ENCODE measurements around the gene STAG1. TPM values are rescaled to one million over a fixed set of nuclear protein-coding genes. Genes with fewer than 3 reads are reported as not detected.

The STAG1 gene
- total and polyA plus RNA-seq, 2 experiments from 2014 or later, result 12.4 to 41.1 TPM

- Histone ChIP-seq H3K4me3 (no peak overlapping the region), H3K27me3 (no peaks in the 10 kb centered on the region), H3K9me2 (replicated peaks; ENCODE audit: insufficient read depth) (no peaks in the 10 kb centered on the region), H3K4me2 (no peak overlapping the region), H3K27ac (no peak overlapping the region), H3K79me2 (peaks cover 91% of the 10 kb centered on the region), H2AFZ (no peak overlapping the region), H4K20me1 (ENCODE audit: insufficient read depth, poor library complexity, severe bottlenecking) (peaks cover 46% of the 10 kb centered on the region), H3K4me1 (ENCODE audit: insufficient read depth) (no peaks in the 10 kb centered on the region), H3K9me3 (ENCODE audit: low read depth) (no peaks in the 10 kb centered on the region), H3K36me3 (replicated peaks; ENCODE audit: insufficient read depth, low read depth) (no peaks in the 10 kb centered on the region)
- no peak for DNase-seq (ENCODE audit: low spot score)
- WGBS (ENCODE audit: low lambda C conversion rate, missing lambda C conversion rate), result 95% methylated on average over 3 of the region's 3 CpGs
- TF ChIP-seq CTCF (IDR thresholded peaks at IDR 0.05; ENCODE audit: poor library complexity), result no peak
- no peak for TF ChIP-seq EZH2 (IDR thresholded peaks at IDR 0.05; ENCODE audit: borderline replicate concordance)
- no peak for TF ChIP-seq EZH2phosphoT487 (IDR thresholded peaks at IDR 0.05; ENCODE audit: low read depth, severe bottlenecking, unreplicated experiment)
Observed at GRCh38 chr3:136682740-136683312, 69.4 kb downstream of the STAG1 start.

GRCh38 chr3:136678981-136679380, 73.2 kb downstream of the STAG1 start:
- 97% methylated on average over 4 of the region's 4 CpGs for WGBS (ENCODE audit: low lambda C conversion rate, missing lambda C conversion rate)
- peaks cover 50% of the 10 kb centered on the region for H4K20me1 ChIP-seq (ENCODE audit: insufficient read depth, poor library complexity, severe bottlenecking)
- H3K9me3 ChIP-seq (ENCODE audit: low read depth), result no peaks in the 10 kb centered on the region
- H3K79me2 ChIP-seq, result peaks cover 99% of the 10 kb centered on the region
- no peak overlapping the region for H2AFZ ChIP-seq
- no peak for TF ChIP-seq EZH2phosphoT487 (IDR thresholded peaks at IDR 0.05; ENCODE audit: low read depth, severe bottlenecking, unreplicated experiment)
- no peak for TF ChIP-seq CTCF (IDR thresholded peaks at IDR 0.05; ENCODE audit: poor library complexity)
- TF ChIP-seq EZH2 (IDR thresholded peaks at IDR 0.05; ENCODE audit: borderline replicate concordance), result no peak
- H3K4me3 ChIP-seq, result no peak overlapping the region
- no peak overlapping the region for H3K4me2 ChIP-seq
- H3K36me3 ChIP-seq (replicated peaks; ENCODE audit: insufficient read depth, low read depth), result no peaks in the 10 kb centered on the region
- H3K27ac ChIP-seq, result no peak overlapping the region
- H3K4me1 ChIP-seq (ENCODE audit: insufficient read depth), result no peaks in the 10 kb centered on the region
- no peak for DNase-seq (ENCODE audit: low spot score)
- no peaks in the 10 kb centered on the region for H3K9me2 ChIP-seq (replicated peaks; ENCODE audit: insufficient read depth)
- H3K27me3 ChIP-seq, result no peaks in the 10 kb centered on the region

GRCh38 chr3:136676009-136676408, 76.2 kb downstream of the STAG1 start:
- H3K4me3 ChIP-seq, result no peak overlapping the region
- H2AFZ ChIP-seq, result no peak overlapping the region
- H3K4me1 ChIP-seq (ENCODE audit: insufficient read depth), result no peaks in the 10 kb centered on the region
- H3K36me3 ChIP-seq (replicated peaks; ENCODE audit: insufficient read depth, low read depth), result no peaks in the 10 kb centered on the region
- no peak for TF ChIP-seq CTCF (IDR thresholded peaks at IDR 0.05; ENCODE audit: poor library complexity)
- no peak for TF ChIP-seq EZH2phosphoT487 (IDR thresholded peaks at IDR 0.05; ENCODE audit: low read depth, severe bottlenecking, unreplicated experiment)
- TF ChIP-seq EZH2 (IDR thresholded peaks at IDR 0.05; ENCODE audit: borderline replicate concordance), result no peak
- H3K9me3 ChIP-seq (ENCODE audit: low read depth), result no peaks in the 10 kb centered on the region
- H3K27ac ChIP-seq, result no peak overlapping the region
- peaks cover 46% of the 10 kb centered on the region for H4K20me1 ChIP-seq (ENCODE audit: insufficient read depth, poor library complexity, severe bottlenecking)
- no peak for DNase-seq (ENCODE audit: low spot score)
- H3K79me2 ChIP-seq, result peaks cover 98% of the 10 kb centered on the region
- H3K27me3 ChIP-seq, result no peaks in the 10 kb centered on the region
- H3K4me2 ChIP-seq, result no peak overlapping the region
- H3K9me2 ChIP-seq (replicated peaks; ENCODE audit: insufficient read depth), result no peaks in the 10 kb centered on the region

Measured in hepatocyte (in vitro differentiated cells).